ENCODE measurements around the gene BMP7.
"Not testable (repeated sequence)": the region's sequence is repeated elsewhere in the genome, so short reads cannot be mapped to it uniquely, and the experiment has no call there.

The BMP7 gene

DNA sequence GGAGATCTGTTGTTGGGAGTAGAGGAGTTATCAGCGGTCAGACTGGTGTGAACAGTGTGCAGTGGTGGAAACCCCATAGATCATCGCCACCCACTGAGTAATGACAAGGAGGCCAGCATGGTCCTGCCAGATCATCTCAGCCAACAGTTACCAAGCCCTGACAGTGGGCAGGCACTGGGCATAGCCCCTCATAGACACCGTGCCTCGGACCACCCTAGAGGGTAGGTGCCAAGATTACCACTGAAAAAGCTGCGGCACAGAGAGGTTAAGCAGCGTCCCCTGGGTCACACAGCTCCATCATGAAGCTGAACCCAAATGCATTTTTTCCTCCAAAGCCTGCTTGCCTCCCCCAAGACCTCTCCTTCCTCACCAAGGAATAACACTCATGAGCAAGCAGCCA lies 21.5 kb upstream of the BMP7 start:
- no peak for DNase-seq (ENCODE audit: low read depth)

GRCh38 chr20:57287007-57287880 lies 20.8 kb upstream of the BMP7 start:
- no peak for DNase-seq (ENCODE audit: low read depth)

GRCh38 chr20:57283860-57284259 lies 17.4 kb upstream of the BMP7 start:
- DNase-seq (ENCODE audit: low read depth), result no peak

GRCh38 chr20:57282670-57283361 lies 16.4 kb upstream of the BMP7 start:
- DNase-seq (ENCODE audit: low read depth), result no peak

GRCh38 chr20:57281900-57282299 lies 15.5 kb upstream of the BMP7 start:
- DNase-seq (ENCODE audit: low read depth), result no peak

DNA sequence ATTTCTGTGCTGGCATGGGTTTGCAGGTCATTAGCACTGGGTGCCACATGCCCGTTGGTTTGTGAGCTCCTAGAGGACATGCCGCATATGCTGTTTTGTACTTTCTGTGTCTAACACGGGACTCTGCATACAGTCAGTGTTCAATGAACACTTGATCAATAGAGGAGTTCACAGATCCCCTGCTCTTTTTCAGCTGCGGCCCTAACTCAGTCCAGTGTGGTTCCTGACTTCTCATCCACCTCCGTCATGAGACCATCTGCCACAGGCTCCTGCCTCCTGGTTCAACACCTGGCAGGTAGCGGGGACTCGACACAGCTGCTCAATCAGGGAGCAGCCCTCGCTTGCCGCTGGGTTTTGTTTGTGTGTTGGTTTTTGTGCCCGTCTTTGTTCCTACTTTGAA lies 13.8 kb upstream of the BMP7 start:
- no peak for DNase-seq (ENCODE audit: low read depth)

DNA sequence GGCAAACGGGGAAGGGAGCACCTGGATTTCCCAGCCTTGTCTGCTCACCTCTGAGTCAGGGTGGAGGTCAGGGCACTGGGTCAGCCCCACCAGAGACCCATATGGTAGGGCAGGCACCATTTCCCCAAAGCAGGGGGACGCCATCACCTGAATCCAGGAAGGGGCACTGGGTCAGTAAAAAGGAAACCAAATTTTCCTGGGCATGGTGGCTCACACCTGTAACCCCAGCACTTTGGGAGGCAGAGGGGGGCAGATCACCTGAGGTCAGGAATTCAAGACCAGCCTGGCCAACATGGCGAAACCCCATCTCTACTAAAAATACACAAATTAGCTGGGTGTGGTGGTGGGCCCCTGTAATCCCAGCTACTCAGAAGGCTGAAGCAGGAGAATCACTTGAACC lies 13.1 kb upstream of the BMP7 start:
- DNase-seq (ENCODE audit: low read depth), result not testable (repeated sequence)

- no peak for DNase-seq (ENCODE audit: low read depth)
These were observed 12.0 kb upstream of the BMP7 start for GRCh38 chr20:57278457-57278856.

DNA sequence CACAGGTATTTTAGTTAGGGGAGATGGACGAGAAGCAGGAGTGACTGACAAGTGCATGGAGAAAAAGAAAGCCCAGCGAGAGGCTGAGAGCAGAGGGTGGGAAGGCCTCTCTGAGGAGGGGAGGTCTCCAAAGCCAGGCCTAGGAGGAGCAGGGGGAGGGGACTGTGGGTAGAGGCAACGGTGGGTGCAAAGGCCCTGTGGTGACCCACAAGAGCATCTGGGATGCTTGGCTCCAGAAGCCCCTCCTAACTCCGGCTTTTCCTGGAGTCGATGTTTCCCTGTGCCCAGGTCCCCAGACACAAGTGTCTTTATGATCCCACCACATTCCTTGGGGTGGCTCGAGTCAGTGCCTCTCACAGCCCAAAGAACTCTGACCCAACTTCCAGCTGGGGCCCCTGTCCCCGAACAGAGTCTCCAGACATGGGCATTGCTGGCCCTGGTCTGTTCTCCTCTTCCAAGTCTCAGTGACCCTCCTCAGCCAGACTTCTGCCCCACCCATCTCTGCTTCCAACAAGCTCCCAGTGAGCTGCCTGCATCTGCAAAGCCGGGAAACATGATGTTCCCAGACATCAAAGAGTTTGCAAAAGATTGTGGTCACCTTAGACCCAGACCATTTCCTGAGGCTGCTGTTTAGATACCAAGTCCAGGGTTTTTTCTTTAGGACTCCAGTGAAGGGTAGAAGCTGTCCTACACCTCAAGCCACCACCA lies 11.1 kb upstream of the BMP7 start:
- no peak for DNase-seq (ENCODE audit: low read depth)

DNA sequence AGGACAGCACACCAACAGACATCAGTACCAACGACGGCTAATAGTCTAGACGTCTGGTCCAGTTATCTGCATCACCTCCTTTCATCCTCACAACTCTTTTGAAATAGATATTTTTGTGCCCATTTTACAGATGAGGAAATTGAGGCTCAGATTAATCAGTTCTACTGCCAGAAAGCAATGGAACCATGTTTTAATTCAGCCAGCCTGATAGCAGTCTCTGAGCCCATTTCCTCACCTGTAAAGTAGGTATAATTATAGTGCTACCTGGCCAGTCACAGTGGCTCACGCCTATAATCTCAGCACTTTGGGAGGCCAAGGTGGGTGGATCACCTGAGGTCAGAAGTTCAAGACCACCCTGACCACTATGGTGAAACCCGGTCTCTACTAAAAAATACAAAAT lies 9.8 kb upstream of the BMP7 start:
- DNase-seq (ENCODE audit: low read depth), result no peak

DNA sequence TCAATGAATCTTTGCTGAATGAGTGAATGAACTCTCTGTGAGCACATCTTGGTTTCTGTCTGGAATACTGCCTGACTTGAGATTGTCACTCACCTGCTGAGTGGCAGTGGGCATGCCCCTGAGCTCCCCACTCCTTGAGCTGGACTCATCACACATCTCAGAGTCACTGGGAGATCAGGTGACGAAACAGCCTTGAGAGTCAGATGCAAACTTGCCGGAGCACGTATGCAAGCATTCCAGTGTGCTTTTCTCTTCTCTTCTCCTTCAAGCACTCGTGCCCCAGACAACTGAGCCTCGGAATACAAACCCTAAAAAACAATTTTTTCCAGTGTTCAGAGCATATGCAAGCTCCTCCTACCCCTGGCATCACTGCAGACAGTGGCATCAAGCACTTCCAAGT lies 9.4 kb upstream of the BMP7 start:
- no peak for DNase-seq (ENCODE audit: low read depth)

GRCh38 chr20:57275334-57275733 lies 8.9 kb upstream of the BMP7 start:
- DNase-seq (ENCODE audit: low read depth), result no peak

- no peak for DNase-seq (ENCODE audit: low read depth)
These were observed 8.4 kb upstream of the BMP7 start for GRCh38 chr20:57274846-57275245.

DNA sequence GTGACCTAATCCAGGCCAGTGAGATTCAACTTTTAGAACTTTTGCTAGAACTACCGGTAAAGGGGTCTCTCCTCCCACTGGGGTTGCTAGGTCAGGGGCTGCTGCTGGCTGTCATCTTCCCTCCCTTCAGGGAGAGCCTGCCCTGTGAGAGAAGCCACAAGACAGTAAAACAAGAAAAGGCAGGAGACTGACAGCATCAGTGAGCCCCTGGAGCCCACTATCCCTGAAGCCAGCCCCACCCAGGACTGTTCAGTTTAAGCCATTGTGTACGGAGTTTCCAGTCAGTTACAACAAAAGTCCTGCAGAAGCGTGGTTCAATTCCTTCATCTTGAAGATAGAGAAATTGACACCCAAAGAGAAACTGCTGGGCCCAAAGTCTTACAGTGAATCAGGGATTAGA lies 7.9 kb upstream of the BMP7 start:
- DNase-seq (ENCODE audit: low read depth), result no peak

DNA sequence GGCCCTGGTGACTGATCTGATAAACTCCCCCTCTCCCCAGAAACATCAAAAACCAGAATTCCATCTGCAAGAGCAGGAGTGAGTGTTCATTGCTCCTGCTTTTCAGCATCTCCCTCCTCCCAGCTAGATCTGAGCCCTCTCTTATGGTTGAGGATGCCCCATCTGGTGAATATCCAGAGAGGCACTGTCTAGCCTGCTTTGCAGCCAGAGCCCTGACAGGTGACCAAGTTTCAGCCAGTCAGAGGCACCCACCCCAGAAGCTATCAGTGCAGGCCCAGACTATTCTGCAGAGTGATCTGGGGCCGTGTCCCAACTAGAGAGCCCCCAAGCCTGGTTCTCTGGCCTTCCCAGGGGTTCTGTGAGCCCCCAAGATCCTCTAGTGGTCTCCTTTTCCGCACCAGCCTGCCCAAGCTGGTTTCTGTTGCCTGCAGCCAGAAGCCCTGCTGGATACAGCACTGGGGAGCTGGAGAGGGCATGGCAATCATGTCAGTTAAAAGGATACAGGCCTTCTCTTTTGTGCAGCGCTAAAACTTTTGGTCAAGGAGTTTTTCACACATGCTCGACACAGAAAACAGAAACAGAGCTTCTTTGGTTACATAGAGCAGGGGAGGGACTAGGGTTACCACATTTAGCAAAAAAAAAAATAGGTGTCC lies 6.6 kb upstream of the BMP7 start:
- DNase-seq (ENCODE audit: low read depth), result no peak

- no peak for DNase-seq (ENCODE audit: low read depth)
These were observed 4.0 kb upstream of the BMP7 start for GRCh38 chr20:57270204-57270984.

DNA sequence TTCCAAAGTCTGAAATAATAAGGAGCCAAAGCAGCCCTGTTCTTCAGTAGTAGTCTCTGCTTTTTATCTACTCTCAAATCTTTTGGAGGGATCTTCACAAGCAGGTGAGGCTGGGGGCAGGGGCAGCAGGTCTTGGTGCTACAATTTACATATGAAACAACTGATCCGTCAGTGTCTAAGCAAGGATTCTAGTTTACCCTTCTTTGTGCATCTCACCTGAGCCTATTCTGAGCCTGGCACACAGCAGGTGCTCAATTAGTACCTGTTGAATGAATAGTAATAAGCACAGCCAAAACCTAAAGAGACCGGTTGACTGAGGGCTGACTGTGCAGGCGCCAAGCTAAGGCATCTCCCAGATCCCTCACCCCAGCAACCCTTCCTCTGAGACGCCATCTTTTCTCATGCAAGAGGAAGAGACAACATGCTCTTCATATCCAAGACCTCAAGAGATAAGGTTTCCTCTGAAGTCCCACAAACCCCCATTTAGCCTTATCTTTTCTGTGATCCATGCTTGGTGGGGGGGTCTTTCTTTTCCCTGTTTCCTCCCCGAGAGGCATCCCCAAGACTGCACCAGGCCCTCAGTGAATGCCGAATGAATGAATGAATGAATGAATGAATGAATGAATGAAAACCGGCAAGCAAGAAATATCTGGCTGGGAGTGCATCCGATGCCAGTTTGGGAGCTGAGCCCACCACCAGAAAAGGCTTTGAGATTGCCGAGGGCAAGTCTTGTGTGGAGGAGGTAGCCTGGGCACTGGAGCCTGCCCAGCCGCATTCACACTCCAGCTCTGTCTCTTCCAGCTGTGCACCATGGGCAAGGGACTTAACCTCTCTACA lies 2.9 kb upstream of the BMP7 start:
- no peak for DNase-seq (ENCODE audit: low read depth)

DNA sequence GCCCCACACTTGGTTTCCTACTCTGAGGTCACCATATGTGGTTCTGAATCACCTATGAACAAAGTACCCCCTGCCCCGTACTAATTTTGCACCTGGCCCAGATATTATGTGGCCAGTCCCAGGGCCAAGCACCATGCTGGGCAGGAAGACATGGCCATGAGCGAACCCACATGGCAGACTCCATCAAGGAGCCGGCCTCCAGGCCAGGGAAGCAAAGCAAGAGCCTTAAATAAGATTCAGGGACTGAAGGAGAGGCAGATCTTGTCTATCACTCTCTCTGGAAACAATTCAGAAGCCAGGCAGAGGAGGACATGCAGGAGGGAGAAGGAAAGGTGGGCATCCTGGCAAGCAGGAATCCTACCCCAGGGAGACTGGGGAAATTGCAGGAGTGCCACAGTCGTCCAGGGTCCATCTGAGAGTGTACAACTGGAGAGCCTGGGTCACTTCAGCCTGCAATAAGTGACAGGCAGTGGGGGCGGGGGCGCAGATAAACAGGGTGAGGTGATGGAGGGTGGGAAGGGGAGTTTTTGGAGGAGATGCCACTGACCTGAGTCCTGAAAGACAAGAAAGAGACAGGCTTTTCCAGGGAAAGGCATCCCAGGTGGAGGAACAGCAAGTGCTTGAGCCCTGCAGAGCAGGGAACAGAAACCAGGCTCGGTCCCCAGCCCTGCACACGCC lies 2.1 kb upstream of the BMP7 start:
- DNase-seq (ENCODE audit: low read depth), result no peak

DNA sequence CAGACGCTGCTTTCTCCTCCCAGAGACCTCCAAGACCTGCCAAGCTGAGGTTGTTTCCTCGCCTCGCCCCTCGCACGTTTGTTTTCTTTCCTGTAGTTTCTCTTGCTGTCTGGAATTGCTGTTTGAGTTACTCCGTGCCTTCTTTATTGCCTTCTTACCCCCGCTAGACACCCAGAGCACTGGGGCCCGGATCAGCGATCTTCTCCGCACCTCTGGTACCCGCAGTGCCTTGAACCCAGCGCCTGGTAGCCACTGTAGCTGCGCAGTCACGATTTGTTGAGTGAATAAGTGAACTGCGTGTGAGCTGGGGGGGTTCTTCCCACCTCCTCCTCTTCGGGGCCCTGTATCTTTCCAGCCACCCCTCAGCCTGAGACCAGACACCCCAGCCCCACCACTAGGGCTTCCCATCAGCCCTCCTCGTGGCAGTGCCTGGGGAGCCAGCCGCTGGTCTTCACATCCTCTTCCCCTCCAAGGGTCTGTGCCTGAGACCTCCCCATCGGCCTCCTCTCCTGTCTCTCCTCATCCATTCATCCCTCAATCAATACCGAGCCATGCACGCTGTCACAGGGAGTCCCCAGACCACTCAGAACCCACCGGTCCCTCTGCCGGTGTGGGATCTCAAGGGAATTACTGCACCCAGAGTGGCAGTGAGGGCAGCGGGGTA lies 849 bp upstream of the BMP7 start:
- DNase-seq (ENCODE audit: low read depth), result no peak

- no peak for DNase-seq (ENCODE audit: low read depth)
These were observed 497 bp downstream of the BMP7 start for GRCh38 chr20:57265997-57266290.
